Transverse colon (tissue), 4 donors: Measurements from ENCODE around the gene AIG1. TPM values are rescaled to one million over a fixed set of nuclear protein-coding genes. Genes with fewer than 3 reads are reported as not detected.

Experiments
- DNase-seq: peaks from one replicate; pipeline ENCODE4 v3.0.0-alpha.2; 2019
- H3K27ac ChIP-seq, 4 donors: fragments of 200-600 bp; sonication (generic); 2 replicates each; pipeline ENCODE4 v1.5.1; 2016 to 2018; ENCODE audit warnings: inconsistent platforms in 4 of 4
- H3K27me3 ChIP-seq: fragments of 200-600 bp; sonication (generic); 2 replicates; pipeline ENCODE4 v1.5.1; 2017; ENCODE audit warnings: inconsistent platforms
- H3K36me3 ChIP-seq, 4 donors: fragments of 200-600 bp; sonication (generic); 2 replicates each; pipeline ENCODE4 v1.5.1; 2017 to 2019; ENCODE audit warnings: inconsistent platforms in 4 of 4
- H3K4me1 ChIP-seq, 4 donors: fragments of 200-600 bp; sonication (generic); 2 replicates each; pipeline ENCODE4 v1.5.1; 2017 to 2020; ENCODE audit warnings: inconsistent platforms in 4 of 4
- H3K4me3 ChIP-seq, 4 donors: fragments of 200-600 bp; sonication (generic); 1 replicate in 1 of 4; 2 replicates in 3 of 4; pipeline versions ENCODE4 v1.5.1 to v1.6.1; 2017 to 2019; ENCODE audit warnings: inconsistent platforms in 4 of 4
- H3K9me3 ChIP-seq, 2 donors: fragments of 200-600 bp; sonication (generic); 2 replicates each; pipeline ENCODE4 v1.5.1; 2017 to 2019; ENCODE audit warnings: inconsistent platforms in 2 of 2
- EP300 ChIP-seq: sonication (generic); formaldehyde crosslinking; IDR thresholded peaks from one replicate; pipeline ENCODE4 v1.6.1; 2017; ENCODE audit warnings: antibody characterized with exemption, low read depth
- POLR2A ChIP-seq: fragments of 450-650 bp; IDR thresholded peaks from one replicate; pipeline ENCODE4 v1.6.1; 2016; ENCODE audit warnings: antibody characterized with exemption, mild to moderate bottlenecking, moderate library complexity
- POLR2AphosphoS5 ChIP-seq, 3 donors: sonication (generic); formaldehyde crosslinking; IDR thresholded peaks; one replicate each; pipeline ENCODE4 v1.6.1; 2016; ENCODE audit warnings: antibody characterized with exemption in 3 of 3
- WGBS, 2 donors: methylation state at CpG; one replicate each; pipeline ENCODE4 v1.1.5; 2018; ENCODE audit warnings: low coverage in 1 of 2; 5-methylcytosine and 5-hydroxymethylcytosine counted together
- in situ Hi-C, 4 donors: fragments of 200-750 bp; cut with MboI; loops; one replicate each; pipeline versions ENCODE4 v1.15.0 to v1.15.1; 2017; ENCODE audit warnings: low sequenced_read_pairs in 3 of 4, low pct_ligation_motif_present in 1 of 4, low pct_unique_long_range_greater_than_20kb in 1 of 4
- intact Hi-C: fragments of 100-400 bp; cut with DNase I; formaldehyde crosslinking; loops from one replicate; pipeline ENCODE4 v1.15.1; 2023; ENCODE audit warnings: low total_unique reads
- total RNA-seq, 4 donors: library from RNA; depleted of rRNA; stranded (reverse); fragments of >200 nt; gene quantifications; one replicate each; pipeline ENCODE4 v1.1.0, GENCODE V29; 2016
- TF ChIP-seq, protein P1 (sequence below), 5 experiments: fragments of 200-600 bp in 3 of 5; fragments of 450-650 bp in 2 of 5; sonication (generic) in 3 of 5; IDR thresholded peaks; 1 replicate in 2 of 5; 2 replicates in 3 of 5; pipeline ENCODE4 v1.5.1; 2016 to 2017; ENCODE audit warnings: antibody characterized with exemption in 5 of 5, inconsistent platforms in 3 of 5, mild to moderate bottlenecking in 2 of 5, moderate library complexity in 1 of 5

The AIG1 gene
- total RNA-seq, 4 donors from 2014 or later, result 16.5 to 38.2 (median 21.6) TPM

DNA sequence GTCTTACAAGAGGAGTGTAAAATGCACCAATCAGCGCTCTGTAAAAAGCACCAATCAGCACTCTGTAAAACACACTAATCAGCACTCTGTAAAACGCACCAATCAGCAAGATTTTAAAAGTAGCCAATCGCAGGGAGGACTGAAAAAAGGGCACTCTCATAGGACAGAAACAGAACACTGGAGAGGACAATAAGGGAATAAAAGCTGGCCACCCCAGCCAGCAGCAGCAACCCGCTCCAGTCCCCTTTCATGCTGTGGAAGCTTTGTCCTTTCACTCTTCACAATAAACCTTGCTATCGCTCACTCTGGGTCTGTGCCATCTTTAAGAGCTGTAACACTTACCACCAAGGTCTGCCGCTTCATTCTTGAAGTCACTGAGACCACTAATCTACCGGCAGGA lies 1.7 kb upstream of the AIG1 start:
- Histone ChIP-seq H3K4me3 (no peak overlapping the region), H3K4me1 (peaks cover 0 to 18% (median 8%) of the 10 kb centered on the region in 4 donors), H3K36me3 (no peaks in the 10 kb centered on the region), H3K9me3 (no peaks in the 10 kb centered on the region), H3K27ac (no peak overlapping the region), H3K27me3 (no peaks in the 10 kb centered on the region)
- TF ChIP-seq, protein P1, sequence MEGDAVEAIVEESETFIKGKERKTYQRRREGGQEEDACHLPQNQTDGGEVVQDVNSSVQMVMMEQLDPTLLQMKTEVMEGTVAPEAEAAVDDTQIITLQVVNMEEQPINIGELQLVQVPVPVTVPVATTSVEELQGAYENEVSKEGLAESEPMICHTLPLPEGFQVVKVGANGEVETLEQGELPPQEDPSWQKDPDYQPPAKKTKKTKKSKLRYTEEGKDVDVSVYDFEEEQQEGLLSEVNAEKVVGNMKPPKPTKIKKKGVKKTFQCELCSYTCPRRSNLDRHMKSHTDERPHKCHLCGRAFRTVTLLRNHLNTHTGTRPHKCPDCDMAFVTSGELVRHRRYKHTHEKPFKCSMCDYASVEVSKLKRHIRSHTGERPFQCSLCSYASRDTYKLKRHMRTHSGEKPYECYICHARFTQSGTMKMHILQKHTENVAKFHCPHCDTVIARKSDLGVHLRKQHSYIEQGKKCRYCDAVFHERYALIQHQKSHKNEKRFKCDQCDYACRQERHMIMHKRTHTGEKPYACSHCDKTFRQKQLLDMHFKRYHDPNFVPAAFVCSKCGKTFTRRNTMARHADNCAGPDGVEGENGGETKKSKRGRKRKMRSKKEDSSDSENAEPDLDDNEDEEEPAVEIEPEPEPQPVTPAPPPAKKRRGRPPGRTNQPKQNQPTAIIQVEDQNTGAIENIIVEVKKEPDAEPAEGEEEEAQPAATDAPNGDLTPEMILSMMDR (IDR thresholded peaks at IDR 0.05), result no peak
- TF ChIP-seq POLR2AphosphoS5 (IDR thresholded peaks at IDR 0.05) (no peak), POLR2A (no peak), EP300 (no peak)
- no peak for DNase-seq
- WGBS, 2 donors, result 97 to 100% methylated on average over 6 to 7 of the region's 7 CpGs
- intact Hi-C loops (no loop called here), in situ Hi-C loops (no loop called here)

DNA sequence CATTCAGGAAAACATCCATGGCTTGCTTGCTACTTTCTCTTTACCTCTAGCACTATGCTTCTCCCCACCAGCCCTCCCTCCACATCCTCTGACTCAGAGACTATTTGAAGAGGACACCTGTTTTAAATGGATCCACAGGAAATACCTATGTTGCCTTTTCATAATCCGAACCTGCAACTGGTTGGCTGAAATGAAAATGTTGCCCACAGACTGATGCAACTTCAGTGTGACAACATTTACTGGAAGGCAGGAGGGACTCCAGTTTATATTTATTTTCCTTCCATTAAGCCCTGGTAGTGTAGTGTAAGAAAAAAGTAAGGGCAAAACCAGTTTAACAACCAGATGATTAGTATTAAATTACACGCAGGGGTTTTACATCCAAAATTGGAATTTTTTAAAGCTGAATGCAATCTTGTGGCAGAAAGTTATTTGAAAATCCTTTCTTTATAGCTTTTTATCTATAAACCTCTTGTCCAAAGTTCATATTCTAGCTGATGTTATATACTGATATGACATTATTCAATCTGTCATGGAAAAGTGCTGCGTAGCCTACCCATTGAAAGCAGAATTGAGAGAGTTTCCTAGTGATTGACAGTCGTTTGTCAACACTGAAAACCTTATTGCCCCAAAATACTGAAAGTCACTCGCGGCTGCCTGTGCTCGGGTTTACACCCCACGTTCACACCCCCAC lies 881 bp upstream of the AIG1 start:
- Histone ChIP-seq H3K36me3 (no peaks in the 10 kb centered on the region), H3K27me3 (no peaks in the 10 kb centered on the region), H3K27ac (peak overlapping the region; percentile 91 to 95 (median 93)), H3K4me1 (peaks cover 0 to 18% (median 8%) of the 10 kb centered on the region in 4 donors), H3K4me3 (peak overlapping the region; percentile 56 to 89 (median 82)), H3K9me3 (no peaks in the 10 kb centered on the region)
- WGBS, 2 donors, result 4 to 6% methylated on average over 2 to 8 of the region's 8 CpGs
- intact Hi-C loops, result loop anchor here (2.0 kb wide), 1 partner anchor 113 kb away; no protein-coding TSS in a partner anchor
- in situ Hi-C loops, result no loop called here
- DNase-seq, result peak; percentile 22
- TF ChIP-seq EP300 (no peak), POLR2AphosphoS5 (IDR thresholded peaks at IDR 0.05) (no peak), POLR2A (no peak)
- TF ChIP-seq, protein P1 (IDR thresholded peaks at IDR 0.05), result no peak

DNA sequence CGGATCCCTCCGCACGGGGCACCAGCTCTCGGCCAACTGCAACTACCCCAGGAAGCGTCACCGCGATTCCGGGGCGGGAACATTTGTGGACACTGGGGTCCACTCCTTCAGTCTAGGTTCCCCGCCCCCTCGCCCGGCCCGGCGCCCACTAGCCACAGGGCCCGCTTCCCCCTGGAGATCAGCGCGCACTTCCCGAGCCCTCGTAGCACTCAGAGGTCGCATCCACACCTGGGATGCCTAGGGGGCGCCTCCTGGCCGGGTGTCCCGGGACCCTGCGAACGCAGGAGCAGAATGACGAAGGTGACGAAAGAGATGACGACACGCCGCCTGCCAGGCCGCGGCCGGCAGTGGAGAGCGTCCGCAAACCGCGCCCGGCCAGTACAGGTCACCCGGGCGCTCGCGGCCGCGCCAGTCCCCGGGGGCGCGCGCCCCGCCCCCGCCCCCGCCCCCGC lies 309 bp upstream of the AIG1 start:
- in situ Hi-C loops, result no loop called here
- WGBS, 2 donors, result 1% methylated on average over 20 of the region's 52 CpGs; no CpG with 5 or more reads in 1 of the 2 donors

More for the DNA sequence above, 309 bp upstream of the AIG1 start:
- Histone ChIP-seq H3K4me3 (peak overlapping the region; percentile 56 to 89 (median 82)), H3K27ac (peak overlapping the region; percentile 91 to 95 (median 93)), H3K36me3 (no peaks in the 10 kb centered on the region), H3K9me3 (no peaks in the 10 kb centered on the region), H3K4me1 (peaks cover 0 to 18% (median 8%) of the 10 kb centered on the region in 4 donors), H3K27me3 (no peaks in the 10 kb centered on the region)
- peak; percentile 89 for DNase-seq
- intact Hi-C loops, result loop anchor here (2.0 kb wide), 1 partner anchor 114 kb away; no protein-coding TSS in a partner anchor
- TF ChIP-seq POLR2A (peak; percentile 83), POLR2AphosphoS5 (IDR thresholded peaks at IDR 0.05) (peak; percentile 19 to 80 (median 67)), EP300 (no peak)
- TF ChIP-seq, protein P1 (IDR thresholded peaks at IDR 0.05), result peak in 1 of 5 experiments; percentile 24
